ENCODE data around the gene SLC35G3.
"Not testable (repeated sequence)": the region's sequence is repeated elsewhere in the genome, so short reads cannot be mapped to it uniquely, and the experiment has no call there.

The SLC35G3 gene

DNA sequence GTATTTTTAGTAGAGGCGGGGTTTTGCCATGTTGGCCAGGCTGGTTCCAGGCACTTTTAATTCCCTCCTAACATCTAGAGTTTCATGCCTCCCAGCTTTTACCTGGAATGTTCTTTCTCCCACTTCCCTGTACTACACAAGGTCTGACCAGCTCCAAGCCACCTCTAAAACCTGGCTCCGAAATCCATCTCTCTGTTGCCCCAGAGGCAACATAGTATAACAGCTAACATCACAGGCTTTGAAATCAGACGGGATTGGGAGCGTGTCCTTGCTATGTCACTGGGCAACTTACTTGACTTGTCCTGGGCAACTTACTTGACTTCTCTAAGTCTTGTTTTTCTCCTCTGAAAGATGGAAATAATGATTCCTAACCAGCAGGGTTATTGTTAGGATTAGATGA, 31.4 kb downstream of the SLC35G3 start:
- H3K4me3 ChIP-seq (ENCODE audit: low read length): no peak overlapping the region
- H3K27me3 ChIP-seq (replicated peaks; ENCODE audit: control insufficient read depth, insufficient read depth, low read length): peaks cover 12% of the 10 kb centered on the region
- H3K9me3 ChIP-seq (ENCODE audit: control insufficient read depth, low read length): no peaks in the 10 kb centered on the region
- H3K9ac ChIP-seq (ENCODE audit: low read length): no peak overlapping the region
- H3K36me3 ChIP-seq (ENCODE audit: control insufficient read depth, insufficient read depth, low read length, severe bottlenecking): no peaks in the 10 kb centered on the region
- no peak for DNase-seq (ENCODE audit: low read depth)
- H3K4me1 ChIP-seq (ENCODE audit: control insufficient read depth, insufficient read depth, low read length): no peaks in the 10 kb centered on the region

DNA sequence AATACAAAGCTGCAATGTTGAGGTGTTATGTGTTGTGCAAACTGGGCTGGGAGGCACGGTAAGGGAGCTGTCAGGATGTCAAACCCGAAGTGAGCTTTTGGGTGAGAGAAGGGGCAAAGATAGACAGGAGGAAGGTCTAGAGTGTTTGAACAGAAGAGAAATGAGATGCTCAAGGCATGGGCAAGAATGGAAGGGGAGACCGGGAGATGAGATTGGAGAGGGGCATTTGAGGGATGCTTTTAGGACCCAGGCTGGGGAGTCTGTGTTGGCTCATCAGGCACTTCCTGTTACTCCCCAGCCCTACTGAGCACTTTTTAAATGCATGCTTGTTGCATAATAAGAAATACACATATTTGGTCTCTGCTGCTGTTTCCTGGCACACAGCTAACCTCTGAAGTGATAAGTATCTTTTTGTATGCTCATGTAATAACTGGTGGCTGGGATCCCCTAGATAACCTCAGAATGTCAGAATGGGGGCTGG, 32.9 kb downstream of the SLC35G3 start:
- no peak overlapping the region for H3K4me3 ChIP-seq (ENCODE audit: low read length)
- peaks cover 12% of the 10 kb centered on the region for H3K27me3 ChIP-seq (replicated peaks; ENCODE audit: control insufficient read depth, insufficient read depth, low read length)
- no peaks in the 10 kb centered on the region for H3K36me3 ChIP-seq (ENCODE audit: control insufficient read depth, insufficient read depth, low read length, severe bottlenecking)
- no peaks in the 10 kb centered on the region for H3K9me3 ChIP-seq (ENCODE audit: control insufficient read depth, low read length)
- no peaks in the 10 kb centered on the region for H3K4me1 ChIP-seq (ENCODE audit: control insufficient read depth, insufficient read depth, low read length)
- H3K9ac ChIP-seq (ENCODE audit: low read length): no peak overlapping the region
- DNase-seq (ENCODE audit: low read depth): no peak

DNA sequence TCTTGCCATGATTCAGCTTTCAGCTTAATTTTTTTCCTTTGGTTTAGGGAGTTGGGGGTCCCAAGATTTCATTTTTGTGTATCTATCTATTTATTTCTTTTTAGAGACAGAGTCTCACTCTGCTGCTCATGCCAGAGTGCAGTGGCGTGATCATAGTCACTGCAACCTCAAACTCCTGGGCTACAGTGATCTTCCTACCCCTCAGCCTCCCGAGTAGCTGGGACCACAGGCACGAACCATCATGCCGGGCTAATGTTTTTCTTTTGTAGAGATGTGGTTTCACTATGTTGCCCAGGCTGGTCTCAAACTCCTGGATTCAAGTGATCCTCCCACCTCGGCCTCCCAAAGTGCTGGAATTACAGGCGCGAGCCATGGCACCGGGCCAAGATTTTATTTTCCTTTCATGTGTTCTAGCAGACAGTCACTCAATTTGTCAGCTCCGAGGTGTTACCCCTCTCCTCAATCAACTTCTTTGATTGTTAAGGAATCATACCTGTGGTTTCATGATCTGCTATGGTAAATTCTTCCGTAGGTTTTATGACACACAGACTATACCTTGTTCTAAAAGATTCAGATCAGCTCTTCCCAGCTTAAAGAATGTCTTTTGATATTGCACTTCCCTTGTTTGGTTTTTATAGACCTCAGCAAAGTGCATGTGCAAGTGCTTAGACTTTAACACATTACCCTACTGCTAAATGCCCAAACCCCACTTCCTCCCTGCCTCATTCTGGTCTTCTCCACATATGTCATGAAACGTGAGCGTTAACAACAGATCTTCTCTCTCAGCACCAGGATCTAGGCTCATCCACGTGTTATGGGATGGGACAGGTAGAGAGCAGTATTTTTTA, 33.6 kb downstream of the SLC35G3 start:
- Histone ChIP-seq H3K27me3 (replicated peaks; ENCODE audit: control insufficient read depth, insufficient read depth, low read length) (peaks cover 12% of the 10 kb centered on the region), H3K9ac (ENCODE audit: low read length) (no peak overlapping the region), H3K4me3 (ENCODE audit: low read length) (no peak overlapping the region), H3K4me1 (ENCODE audit: control insufficient read depth, insufficient read depth, low read length) (no peaks in the 10 kb centered on the region), H3K9me3 (ENCODE audit: control insufficient read depth, low read length) (no peaks in the 10 kb centered on the region), H3K36me3 (ENCODE audit: control insufficient read depth, insufficient read depth, low read length, severe bottlenecking) (no peaks in the 10 kb centered on the region)
- no peak for DNase-seq (ENCODE audit: low read depth)

DNA sequence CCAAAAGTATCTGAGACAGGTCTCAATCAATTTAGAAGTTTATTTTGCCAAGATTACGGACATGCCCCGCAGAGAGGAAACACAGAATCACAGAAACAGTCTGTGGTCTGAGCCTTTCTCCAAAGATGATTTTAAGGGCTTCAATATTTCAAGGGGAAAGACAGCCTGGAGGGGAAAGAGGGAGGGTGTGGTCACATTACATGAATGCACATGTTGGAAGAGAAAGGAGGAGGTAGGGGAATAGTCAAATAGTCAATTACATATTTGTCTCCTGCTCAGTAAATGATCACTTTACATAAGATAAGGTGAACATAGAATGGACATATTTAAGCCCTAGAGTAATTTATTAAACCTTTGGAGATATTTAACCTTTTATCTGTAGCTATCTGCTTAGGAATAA, 34.3 kb downstream of the SLC35G3 start:
- Histone ChIP-seq H3K9ac (ENCODE audit: low read length) (no peak overlapping the region), H3K4me3 (ENCODE audit: low read length) (no peak overlapping the region), H3K36me3 (ENCODE audit: control insufficient read depth, insufficient read depth, low read length, severe bottlenecking) (no peaks in the 10 kb centered on the region), H3K9me3 (ENCODE audit: control insufficient read depth, low read length) (no peaks in the 10 kb centered on the region), H3K4me1 (ENCODE audit: control insufficient read depth, insufficient read depth, low read length) (no peaks in the 10 kb centered on the region), H3K27me3 (replicated peaks; ENCODE audit: control insufficient read depth, insufficient read depth, low read length) (peaks cover 12% of the 10 kb centered on the region)
- DNase-seq (ENCODE audit: low read depth): no peak

DNA sequence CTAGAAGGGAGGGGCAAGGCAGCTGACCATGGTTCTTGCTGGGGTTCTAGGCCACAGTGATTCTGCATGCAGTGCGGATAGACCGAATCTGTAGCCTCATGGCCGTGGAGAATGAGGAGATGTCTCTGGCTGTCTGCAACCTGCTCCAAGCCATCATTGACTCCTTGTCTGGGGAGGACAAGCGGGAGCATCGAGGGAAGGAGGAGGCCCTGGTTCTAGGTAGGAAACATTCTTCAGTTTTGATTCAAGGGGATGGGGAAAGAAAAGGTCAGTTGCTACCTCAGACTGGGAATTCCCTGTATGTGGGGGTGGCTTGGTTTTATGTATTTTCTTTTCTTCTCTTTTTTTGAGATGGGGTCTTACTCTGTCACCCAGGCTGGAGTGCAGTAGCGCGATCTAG, 38.9 kb downstream of the SLC35G3 start:
- Histone ChIP-seq H3K9me3 (ENCODE audit: control insufficient read depth, low read length) (no peaks in the 10 kb centered on the region), H3K9ac (ENCODE audit: low read length) (no peak overlapping the region), H3K36me3 (ENCODE audit: control insufficient read depth, insufficient read depth, low read length, severe bottlenecking) (no peaks in the 10 kb centered on the region), H3K4me3 (ENCODE audit: low read length) (no peak overlapping the region), H3K4me1 (ENCODE audit: control insufficient read depth, insufficient read depth, low read length) (peaks cover 3% of the 10 kb centered on the region), H3K27me3 (replicated peaks; ENCODE audit: control insufficient read depth, insufficient read depth, low read length) (peaks cover 27% of the 10 kb centered on the region)
- DNase-seq (ENCODE audit: low read depth): no peak

DNA sequence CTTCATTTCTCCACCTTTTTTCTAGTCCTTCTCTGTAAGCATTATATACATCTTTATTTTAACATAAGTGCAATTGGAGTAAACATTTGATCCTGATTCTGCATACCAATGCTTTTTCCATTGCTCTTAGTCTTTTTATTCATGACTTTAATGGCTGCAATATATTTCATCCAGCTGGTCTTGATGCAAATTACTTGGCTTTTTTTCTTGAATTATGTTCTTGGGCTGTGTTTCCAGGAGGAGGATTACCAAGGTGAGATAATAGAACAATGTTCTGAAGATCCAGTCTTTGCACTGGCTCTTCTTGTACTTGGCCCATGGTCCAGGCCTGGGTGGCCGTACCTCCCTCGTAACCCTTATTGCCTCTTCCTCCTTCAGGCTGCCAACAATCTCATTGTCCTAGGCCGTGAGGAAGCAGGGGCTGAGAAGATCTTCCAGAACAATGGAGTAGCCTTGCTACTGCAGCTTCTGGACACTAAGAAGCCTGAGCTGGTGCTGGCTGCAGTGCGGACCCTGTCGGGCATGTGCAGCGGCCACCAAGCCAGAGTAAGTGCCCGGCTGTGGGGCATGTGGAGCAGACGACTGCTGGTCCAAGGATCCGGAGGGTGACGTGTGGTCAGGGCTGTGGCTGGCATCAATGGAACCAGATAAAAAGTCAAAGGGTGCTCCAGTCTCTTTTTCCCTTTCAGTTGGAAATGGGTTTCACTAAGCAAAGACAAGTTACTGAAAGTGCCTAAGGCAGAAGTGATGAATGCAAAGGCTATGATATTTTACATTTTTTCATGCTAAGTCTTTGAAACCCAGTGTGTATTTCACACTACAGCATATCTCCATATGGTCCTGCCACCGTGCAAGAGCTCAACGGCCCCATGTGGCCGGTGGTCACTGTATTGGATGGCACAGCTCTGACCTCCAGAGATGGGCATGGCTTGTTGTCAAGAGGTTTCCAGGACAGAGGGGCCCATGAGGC, 39.7 kb downstream of the SLC35G3 start:
- Histone ChIP-seq H3K9ac (ENCODE audit: low read length) (no peak overlapping the region), H3K27me3 (replicated peaks; ENCODE audit: control insufficient read depth, insufficient read depth, low read length) (peaks cover 20% of the 10 kb centered on the region), H3K4me1 (ENCODE audit: control insufficient read depth, insufficient read depth, low read length) (peaks cover 3% of the 10 kb centered on the region), H3K9me3 (ENCODE audit: control insufficient read depth, low read length) (no peaks in the 10 kb centered on the region), H3K36me3 (ENCODE audit: control insufficient read depth, insufficient read depth, low read length, severe bottlenecking) (no peaks in the 10 kb centered on the region), H3K4me3 (ENCODE audit: low read length) (no peak overlapping the region)
- no peak for DNase-seq (ENCODE audit: low read depth)

DNA sequence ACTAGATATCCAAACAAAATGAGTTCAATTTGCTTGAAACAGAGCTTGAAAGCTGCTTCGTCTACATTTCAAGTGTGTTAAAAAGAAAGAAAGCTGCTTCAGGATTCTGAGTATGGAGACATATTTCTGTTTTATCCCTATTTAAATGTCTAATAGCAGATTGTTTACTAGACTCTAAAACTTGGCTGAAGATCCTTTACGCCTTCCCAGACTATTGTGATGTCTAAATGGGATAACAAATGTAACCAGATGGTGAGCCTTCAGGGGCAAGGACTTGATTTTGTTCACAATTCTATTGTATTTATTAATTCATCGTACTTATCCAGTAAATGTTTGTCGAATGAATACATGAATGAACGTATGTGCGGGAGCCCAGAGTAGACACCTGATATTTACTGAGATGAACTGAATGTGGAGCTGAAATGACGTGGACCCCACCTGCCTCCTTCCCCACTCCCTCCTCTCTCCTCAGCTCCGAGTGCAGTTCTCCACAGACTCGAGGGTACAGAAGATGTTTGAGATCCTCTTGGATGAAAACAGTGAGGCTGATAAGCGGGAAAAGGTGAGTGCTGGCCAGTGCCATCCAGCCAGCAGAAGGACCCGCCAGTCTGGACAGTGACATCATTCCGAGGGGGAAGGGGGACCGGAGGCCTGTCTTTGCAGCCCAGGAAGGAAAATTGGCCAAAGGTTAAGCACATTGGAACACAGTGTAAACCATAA, 41.6 kb downstream of the SLC35G3 start:
- Histone ChIP-seq H3K36me3 (ENCODE audit: control insufficient read depth, insufficient read depth, low read length, severe bottlenecking) (no peaks in the 10 kb centered on the region), H3K27me3 (replicated peaks; ENCODE audit: control insufficient read depth, insufficient read depth, low read length) (peaks cover 22% of the 10 kb centered on the region), H3K4me1 (ENCODE audit: control insufficient read depth, insufficient read depth, low read length) (peaks cover 3% of the 10 kb centered on the region), H3K9me3 (ENCODE audit: control insufficient read depth, low read length) (no peaks in the 10 kb centered on the region), H3K4me3 (ENCODE audit: low read length) (no peak overlapping the region), H3K9ac (ENCODE audit: low read length) (no peak overlapping the region)
- no peak for DNase-seq (ENCODE audit: low read depth)

DNA sequence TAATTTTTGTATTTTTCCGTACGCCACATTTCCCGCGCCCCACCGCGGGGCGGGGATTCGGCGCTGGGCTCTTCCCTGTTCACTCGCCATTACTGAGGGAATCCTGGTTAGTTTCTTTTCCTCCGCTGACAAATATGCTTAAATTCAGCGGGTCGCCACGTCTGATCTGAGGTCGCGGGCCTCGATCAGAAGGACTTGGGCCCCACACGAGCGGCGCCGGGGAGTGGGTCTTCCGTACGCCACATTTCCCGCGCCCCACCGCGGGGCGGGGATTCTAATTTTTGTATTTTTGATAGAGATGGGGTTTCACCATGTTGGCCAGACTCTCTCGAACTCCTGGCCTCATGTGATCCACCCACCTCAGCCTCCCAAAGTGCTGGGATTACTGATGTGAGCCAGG, 43.1 kb downstream of the SLC35G3 start:
- H3K9me3 ChIP-seq (ENCODE audit: control insufficient read depth, low read length); H3K4me1 ChIP-seq (ENCODE audit: control insufficient read depth, insufficient read depth, low read length); H3K9ac ChIP-seq (ENCODE audit: low read length); H3K36me3 ChIP-seq (ENCODE audit: control insufficient read depth, insufficient read depth, low read length, severe bottlenecking); H3K4me3 ChIP-seq (ENCODE audit: low read length); DNase-seq (ENCODE audit: low read depth): not testable (repeated sequence)
- H3K27me3 ChIP-seq (replicated peaks; ENCODE audit: control insufficient read depth, insufficient read depth, low read length): peaks cover 33% of the 10 kb centered on the region

DNA sequence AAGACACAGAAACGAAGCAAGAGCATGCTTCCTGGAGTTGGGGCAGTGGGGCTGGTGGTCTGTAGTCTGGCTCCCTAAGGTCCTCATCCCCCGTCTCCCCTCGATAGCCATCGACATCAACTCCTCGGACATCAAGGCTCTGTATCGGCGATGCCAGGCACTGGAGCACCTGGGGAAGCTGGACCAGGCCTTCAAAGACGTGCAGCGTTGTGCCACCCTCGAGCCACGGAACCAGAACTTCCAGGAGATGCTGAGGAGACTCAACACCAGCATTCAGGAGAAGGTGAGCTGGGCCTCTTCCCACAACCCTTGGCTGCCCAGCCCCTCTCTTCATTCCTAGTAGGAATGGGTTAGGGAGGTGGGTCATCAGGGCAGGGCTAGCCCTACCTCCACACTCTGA, 44.3 kb downstream of the SLC35G3 start:
- no peak overlapping the region for H3K4me3 ChIP-seq (ENCODE audit: low read length)
- H3K27me3 ChIP-seq (replicated peaks; ENCODE audit: control insufficient read depth, insufficient read depth, low read length): peaks cover 33% of the 10 kb centered on the region
- no peaks in the 10 kb centered on the region for H3K36me3 ChIP-seq (ENCODE audit: control insufficient read depth, insufficient read depth, low read length, severe bottlenecking)

DNA sequence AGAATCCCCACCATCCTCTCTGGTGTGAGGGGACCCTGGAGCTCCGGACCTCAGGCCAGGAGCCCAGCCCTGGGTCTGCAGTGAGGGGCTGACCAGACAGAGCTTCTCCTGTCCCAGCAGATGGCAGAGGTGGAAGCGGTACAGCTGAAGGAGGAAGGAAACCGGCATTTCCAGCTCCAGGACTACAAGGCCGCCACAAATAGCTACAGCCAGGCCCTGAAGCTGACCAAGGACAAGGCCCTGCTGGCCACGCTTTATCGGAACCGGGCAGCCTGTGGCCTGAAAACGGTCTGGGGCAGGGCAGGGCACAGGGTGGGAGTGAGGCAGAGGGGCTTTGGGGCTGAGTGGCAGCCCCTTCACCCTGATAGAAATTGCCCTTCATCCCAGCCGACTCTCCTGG, 46.0 kb downstream of the SLC35G3 start:
- peaks cover 30% of the 10 kb centered on the region for H3K27me3 ChIP-seq (replicated peaks; ENCODE audit: control insufficient read depth, insufficient read depth, low read length)
- H3K36me3 ChIP-seq (ENCODE audit: control insufficient read depth, insufficient read depth, low read length, severe bottlenecking): no peaks in the 10 kb centered on the region
- no peak for DNase-seq (ENCODE audit: low read depth)
- H3K4me1 ChIP-seq (ENCODE audit: control insufficient read depth, insufficient read depth, low read length): peaks cover 3% of the 10 kb centered on the region
- no peak overlapping the region for H3K4me3 ChIP-seq (ENCODE audit: low read length)
- H3K9me3 ChIP-seq (ENCODE audit: control insufficient read depth, low read length): no peaks in the 10 kb centered on the region
- no peak overlapping the region for H3K9ac ChIP-seq (ENCODE audit: low read length)

More for the DNA sequence above, 44.3 kb downstream of the SLC35G3 start:
- no peak for DNase-seq (ENCODE audit: low read depth)
- Histone ChIP-seq H3K9ac (ENCODE audit: low read length) (no peak overlapping the region), H3K9me3 (ENCODE audit: control insufficient read depth, low read length) (no peaks in the 10 kb centered on the region), H3K4me1 (ENCODE audit: control insufficient read depth, insufficient read depth, low read length) (peaks cover 3% of the 10 kb centered on the region)
